Stimulated activated CD8-positive, alpha-beta memory T cell treated with anti-CD3 and anti-CD28 coated beads, Interleukin-7, amount 100 ng/mL, for 4 hours (primary cell): Measurements from ENCODE around the gene CDH22.

Source experiments
- DNase-seq, 2 donors: peaks; one replicate each; pipeline ENCODE4 v3.0.0-alpha.2; 2020; ENCODE audit warnings: low read depth in 2 of 2

Gene CDH22

DNA sequence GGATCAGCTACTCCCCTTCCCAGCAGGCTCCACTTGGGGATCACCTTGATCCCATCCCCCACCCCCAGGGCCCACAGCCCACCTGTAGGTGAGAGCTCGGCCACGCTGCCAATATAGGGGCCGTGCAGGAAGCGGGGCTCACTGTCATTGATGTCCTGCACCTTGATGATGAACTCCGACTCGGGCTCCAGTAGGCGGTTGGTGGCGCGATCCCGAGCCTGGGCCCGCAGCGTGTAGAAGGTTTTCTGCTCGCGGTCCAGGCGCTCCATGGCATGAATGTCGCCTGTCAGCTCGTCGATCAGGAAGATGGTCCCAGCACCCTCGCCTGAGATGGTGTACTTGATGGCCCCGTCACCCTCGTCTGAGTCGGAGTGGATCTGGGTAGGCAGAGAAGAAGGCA is 67.4 kb downstream of the CDH22 start:
- no peak for DNase-seq

DNA sequence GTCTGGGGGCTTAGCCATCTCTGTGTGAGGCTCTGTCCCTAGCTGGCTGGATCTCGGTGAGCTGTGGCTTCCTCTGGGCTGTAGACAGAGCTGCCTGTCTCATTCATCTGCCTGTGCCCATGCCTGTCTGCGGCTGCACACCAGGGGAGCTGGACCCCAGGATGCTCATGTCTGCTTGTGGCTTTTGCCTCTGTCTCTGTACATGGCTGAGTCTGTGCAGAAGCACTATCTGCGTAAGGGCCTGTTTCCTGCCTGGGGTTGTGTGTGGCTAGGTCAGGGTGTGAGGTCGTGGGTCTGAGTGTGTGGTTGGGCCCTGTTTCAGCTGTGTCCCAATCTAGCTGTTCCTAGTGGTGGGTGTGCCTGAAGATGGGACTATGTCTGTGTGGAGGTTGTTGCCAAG is 68.2 kb downstream of the CDH22 start:
- no peak for DNase-seq

DNA sequence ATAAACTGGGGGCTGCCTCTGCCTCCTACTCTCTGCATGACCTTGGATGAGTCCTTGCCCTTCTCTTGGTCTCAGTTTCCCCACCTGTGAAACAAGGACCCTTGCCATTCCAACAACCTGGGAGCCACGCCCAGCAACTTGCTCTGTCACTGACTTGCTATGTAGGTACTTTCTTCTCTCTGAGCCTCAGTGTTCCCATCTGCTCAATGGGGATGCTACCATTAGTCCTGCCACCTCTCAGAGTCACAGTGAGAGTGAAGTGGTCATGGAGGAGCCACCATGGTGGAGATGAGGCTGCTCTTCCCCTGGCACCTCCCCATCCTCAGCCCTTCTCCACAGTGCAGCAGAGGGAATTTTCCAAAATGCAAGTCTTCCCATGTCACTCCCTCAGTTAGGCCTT is 70.6 kb downstream of the CDH22 start:
- no peak for DNase-seq

DNA sequence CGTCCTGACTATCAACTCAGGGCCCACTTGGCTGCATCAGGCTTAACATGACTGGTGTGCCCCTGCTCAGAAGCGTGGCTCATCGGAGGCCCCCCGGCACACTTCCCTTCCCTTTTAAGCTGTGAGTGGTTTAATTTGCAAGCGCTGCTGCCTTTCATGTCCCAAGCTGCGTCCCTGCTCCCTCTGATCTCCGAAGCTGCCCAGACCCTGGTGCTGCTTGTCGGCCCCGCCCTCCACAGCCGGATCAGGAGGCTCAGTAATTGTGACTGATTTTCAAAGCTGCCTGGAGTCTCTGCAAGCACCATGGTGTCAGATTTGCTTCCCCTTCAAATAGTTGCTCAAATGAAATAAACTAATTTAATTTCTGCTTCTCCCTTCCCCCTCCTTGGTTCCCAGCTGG is 71.1 kb downstream of the CDH22 start:
- DNase-seq, result no peak

DNA sequence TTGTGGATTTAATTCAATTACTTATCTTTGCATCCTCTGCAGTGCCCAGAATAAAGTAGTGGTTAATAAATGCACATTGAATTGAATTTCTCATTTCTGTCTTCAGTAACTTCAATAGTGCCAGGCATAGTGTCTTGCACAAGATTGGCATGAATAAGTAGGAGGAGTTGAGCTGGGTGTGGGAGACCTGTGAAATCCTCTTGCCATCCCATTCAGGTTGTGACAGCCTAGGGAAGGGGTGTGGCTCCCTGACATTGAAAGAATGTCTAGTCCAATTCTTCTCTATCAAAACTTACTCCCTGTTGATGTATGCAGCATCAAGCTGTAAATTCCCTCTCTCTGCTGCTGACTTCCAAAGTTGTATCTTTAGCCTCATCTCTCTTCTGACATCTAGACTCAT is 73.2 kb downstream of the CDH22 start:
- no peak for DNase-seq

DNA sequence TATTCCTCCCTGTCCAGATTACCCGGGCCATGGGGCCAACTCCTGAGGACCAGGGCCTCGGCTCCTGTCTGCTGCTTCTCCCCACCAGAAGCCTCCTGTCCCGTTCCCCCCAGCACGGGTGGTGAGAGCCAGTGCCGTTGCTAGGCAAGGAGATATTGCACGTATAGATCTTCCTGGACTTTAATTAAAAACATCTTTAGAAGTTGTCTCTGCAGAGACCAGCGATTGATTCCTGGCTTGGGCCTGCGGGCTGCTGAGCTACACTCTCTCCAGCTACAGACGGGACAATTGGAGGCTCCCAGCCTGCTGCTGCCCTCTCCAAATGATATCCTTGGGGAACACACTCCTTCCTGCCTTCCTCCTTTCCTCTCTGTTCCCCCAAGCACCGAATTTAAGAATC is 74.6 kb downstream of the CDH22 start:
- DNase-seq, result no peak

DNA sequence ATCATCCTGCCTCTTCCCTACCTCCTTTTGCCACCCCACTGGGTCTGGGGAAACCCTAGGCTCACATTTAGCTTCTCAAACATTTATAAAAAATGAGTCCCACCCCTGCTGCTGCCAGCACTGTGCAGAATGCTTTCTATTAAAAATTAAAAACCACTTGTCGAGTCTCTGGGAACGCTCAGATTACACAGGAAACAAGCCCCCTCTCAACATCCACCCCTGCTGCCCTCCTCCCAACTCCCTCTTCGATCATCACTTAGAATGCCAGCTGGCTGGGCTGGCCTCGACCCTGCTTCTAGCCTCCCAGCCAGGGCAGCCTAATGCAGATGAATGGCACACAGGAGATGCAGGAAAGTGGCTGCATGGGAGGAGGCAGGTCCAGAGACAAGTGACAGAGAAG is 75.8 kb downstream of the CDH22 start:
- no peak for DNase-seq

DNA sequence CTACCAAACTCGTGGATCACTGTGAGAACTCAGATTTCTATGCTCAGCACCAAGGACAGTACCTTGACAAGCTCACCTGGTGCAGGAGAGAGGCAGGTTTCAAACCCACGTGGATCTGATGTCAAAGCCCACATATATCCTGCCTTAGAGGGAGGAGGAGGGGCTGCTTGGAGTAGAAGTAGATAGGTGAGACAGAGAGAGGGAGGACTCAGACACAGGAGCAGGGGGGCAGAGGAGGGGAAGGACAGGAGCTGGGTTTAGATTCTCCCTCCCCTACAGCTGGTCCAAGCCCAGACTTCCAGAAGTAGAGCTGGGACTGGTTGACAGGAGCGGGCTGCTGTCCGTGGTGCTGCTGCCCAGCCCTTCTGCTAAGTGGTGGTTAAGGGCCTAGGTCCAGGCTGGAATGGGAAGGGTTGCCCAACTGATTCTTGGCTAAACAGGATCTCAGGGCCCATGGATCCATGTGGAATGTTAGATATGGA is 77.5 kb downstream of the CDH22 start:
- no peak for DNase-seq

DNA sequence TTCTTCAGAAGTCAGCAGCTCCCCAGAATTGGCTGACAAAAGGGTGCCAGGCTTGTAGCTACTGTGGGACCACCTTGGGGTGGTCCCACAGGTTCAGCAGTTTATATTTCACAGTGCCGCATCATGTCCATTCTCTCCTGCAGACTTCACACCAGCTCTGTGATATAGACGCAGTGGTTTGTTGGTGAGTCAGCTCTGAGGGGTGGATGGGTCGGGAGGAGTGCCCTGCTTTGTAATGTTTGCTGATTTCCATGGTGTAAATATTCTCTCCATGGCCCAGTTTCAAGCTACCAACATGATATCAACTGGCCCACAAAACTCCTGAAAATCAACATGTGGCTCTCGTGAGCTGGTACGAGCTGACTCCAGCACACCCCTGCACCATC is 78.2 kb downstream of the CDH22 start:
- no peak for DNase-seq

DNA sequence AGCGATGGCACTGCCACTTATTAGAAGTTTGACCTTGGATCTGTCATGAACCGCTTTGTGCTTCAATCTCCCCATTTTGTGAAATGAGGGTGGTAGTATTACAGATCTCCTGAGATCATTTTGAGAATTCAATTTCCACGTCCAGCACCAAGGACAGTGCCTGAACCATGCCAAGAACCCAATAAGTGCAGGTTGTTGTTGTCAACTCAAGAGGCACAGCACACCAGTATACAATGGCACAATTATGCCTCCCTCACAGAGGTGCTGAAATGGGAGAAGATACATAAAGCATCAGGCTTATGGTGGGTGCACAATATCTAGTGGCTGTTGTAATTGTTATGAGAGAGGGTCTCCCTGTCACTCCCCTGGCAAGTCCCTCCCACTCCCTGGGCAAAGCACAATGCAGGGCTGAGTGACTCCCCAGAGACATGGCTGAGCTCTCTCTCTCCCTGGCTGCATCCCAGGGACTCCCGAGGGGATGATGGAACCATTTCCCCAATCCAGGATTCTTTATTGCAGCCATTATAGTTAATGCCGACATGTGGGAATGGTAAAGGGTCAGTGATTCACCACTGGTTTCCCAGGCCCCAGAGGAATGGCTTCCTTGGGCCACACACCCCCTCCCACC is 78.7 kb downstream of the CDH22 start:
- DNase-seq, result no peak

DNA sequence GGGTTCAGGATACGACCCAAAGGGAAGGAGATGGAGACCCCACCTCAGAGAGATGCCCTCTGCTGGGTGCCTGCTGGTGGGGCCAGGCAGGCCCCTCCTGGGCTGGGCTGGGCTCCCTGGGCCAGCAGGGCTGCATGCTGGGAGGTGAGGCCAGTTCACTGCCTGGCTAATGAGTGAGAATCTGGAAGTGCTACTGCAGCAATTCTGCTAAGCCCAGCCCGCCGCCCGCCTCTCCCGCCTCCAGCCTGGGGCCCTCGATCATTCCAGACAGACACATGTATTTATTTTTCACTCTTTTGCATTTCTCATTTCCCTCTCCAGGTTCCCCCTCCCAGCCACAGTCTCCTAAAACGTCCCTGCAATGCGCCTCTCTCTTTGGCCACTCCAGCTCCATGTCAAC is 79.6 kb downstream of the CDH22 start:
- DNase-seq, result no peak

DNA sequence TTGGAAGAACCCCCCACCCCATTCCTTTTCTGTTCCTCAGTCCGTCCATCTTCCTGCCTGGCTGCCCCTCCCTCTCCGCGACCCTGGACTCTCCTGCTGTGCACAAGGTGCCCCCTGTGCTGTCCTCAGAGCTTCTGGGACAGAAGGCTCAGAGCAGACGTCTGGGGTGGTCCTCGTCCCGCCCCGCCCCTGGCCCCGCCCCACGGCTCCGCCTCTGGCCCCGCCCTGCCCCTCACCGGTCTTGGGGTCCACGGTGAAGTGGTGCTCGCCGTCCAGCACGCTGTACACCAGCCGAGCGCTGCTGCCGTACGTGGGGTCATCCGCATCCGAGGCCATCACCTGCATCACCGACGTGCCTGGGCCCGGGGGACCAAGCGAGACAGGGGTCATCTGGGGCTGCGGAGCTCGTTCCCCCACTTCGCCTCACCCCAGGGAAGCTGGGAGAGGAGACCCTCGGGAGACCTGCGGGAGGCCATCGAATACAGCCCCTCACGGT is 81.0 kb downstream of the CDH22 start:
- no peak for DNase-seq

DNA sequence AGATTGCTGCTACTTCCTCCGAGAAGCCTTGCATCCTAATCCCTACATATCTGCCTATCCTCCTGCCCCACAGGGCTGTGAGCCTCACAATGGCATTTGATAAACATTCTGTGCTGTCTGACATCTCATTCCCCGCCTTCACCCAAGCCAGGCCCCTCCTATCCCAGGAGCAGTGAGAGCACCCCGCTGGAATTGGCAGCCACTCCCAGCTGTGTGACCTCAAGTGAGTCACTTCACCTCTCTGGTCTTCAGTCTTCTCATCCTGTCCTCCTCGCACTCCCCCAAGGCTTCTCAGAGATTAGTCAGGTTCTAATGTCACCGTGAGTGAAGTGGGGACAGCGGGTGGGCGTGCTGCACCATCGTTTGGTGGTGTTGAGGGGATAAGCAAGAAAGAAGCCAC is 81.7 kb downstream of the CDH22 start:
- no peak for DNase-seq

DNA sequence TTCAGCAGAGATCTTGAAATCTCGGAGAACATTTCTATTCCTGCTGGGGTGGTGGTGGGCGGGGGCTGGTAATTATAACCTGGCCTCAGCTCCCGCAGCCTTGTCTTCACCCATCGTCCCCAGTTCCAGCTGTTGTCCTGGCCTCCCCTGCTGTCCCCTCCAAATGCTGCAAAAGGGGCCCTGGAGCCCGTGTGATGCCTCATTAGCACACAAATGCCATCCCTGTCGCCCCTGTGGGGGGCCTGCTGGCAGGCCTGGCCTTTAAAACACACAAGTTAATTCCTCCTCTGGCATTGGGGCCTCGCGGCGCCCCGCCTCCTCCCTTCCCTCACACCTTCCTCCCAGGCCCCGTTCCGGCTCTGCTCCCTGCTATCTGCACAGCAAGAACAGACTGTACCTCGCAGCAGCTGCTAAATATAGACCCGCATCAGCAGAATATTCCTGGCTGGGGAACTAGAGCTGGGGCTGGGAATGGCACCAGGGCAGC is 85.7 kb downstream of the CDH22 start:
- no peak for DNase-seq

DNA sequence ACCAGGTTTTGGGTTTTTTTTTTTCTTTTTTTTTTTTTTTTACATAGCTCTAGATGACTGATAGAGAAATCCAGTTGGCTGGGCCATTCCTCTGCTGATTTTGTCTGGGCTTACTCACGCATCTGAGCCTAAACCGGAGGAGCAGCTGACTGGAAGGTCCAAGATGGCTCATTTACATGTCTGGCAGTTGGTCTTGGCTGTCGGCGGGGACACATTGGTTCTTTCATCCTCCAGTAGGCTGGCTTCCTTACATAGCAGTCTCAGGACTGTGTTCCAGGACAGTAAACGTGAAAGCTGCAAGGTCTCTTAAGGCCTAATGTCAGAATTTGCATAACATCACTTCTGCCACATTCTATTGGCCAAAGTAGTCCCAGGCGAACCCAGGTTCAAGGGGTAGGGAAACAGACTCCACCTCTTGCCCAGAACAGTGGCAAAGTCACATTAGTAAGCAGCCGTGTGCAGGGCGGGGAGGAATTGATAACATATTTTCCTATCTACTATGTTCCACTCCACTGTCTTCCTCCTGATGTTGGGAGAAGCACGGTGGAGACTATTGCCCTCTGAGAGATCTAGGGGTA is 87.0 kb downstream of the CDH22 start:
- DNase-seq, result no peak

DNA sequence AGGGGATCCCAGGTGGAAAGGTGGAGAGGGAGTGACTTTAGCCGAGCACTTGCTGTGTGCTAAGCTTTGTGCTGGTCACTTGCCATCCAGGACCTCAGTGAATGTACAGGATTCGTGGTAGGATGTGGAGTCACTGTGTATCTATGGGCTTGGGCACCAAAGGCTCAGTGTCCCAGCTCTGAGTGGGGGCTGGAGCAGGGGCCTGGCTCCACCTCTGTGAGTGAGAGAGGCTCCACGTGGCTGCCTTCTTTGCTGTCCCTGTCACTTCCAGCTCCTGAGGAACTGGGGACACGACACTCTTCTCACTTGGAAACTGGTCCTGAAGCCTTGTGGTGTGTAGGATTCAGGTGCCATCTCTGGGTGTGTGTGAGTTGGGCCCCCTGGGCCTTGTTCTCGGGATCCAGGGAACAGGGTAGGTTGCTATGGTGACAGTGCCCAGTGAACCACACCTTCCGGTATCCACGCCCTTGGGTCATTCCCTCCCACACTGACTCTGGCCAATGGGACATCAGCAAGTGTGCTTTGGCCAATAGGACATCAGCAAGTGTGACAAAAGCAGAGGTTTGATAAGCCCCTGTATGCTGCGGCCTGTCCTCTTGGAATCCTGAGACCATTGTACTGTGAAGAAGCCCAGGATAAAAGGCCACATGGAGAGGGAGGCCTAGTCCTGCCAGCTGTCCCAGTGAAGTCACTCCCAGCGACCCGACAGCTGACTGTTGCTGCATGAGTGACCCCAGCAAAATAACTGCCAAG is 87.7 kb downstream of the CDH22 start:
- no peak for DNase-seq

DNA sequence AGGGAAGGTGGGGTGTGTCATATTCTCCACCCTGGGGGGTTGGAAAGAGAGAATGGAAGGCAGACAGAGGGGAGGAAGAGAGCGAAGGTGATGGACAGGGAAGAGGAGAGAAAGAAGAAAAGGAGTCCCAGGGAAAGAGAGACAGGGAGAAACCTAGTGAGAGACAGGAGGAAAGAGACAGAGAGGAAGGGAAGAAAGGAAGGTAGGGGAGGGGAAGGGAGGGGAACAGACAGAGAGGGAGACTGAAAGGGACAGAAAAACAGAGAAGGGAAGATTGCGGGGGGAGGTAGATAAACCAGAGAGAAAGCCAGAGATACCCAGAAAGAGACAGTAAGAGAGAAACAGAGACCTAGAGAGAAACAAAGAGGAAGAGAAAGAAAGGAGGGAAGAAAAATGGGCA is 88.4 kb downstream of the CDH22 start:
- no peak for DNase-seq

DNA sequence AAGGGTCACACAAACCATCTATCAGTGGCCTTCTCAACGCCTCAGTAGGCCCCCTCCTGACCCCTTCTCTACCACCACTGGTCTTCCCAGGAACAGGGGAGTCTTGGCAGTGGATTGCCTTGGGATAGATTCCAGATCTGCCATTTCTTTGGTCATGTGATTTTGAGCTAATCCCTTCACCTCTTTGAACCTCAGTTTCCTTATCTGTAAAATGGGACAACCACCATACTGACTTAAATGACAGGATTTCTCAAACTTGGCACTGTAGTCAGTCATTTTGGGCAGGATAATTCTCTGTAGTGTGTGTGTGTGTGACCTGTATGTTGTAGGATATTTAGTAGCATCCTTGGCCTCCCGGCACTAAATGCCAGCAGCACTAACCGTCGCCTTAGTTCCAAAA is 89.1 kb downstream of the CDH22 start:
- no peak for DNase-seq

DNA sequence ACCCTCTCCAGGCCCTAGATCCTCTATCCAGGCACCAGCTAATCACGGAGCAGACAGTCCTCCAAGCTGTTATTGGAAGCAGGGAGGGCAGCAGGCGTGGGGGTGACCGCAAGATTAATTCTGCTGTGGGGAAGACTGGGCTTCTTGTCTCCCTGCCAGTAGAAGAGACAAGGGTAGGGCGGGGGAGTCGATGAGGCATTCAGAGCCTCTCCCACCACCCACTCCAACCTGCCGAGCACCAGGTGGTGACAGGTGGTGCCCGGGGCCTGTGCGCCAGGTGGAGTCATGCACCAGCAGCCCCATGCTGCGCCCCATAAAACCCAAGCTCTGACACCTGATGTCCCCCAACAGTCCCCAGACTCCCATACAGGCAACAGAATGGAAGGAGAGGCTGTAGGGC is 89.6 kb downstream of the CDH22 start:
- no peak for DNase-seq

DNA sequence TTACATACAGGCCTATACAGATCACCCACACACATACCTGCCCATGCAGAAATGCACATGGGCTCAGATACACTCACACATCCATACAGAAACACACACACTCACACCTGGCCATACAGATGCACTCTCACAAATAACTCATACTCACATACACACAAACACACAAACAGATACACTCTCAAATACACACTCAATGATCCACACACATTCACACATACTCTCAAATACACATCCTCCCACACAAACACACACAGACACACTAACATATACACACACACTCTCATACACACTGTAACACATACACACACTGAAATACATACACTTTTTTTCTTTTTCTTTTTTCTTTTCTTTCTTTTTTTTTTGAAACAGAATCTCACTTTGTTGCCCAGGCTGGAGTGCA is 90.7 kb downstream of the CDH22 start:
- DNase-seq, result no peak

DNA sequence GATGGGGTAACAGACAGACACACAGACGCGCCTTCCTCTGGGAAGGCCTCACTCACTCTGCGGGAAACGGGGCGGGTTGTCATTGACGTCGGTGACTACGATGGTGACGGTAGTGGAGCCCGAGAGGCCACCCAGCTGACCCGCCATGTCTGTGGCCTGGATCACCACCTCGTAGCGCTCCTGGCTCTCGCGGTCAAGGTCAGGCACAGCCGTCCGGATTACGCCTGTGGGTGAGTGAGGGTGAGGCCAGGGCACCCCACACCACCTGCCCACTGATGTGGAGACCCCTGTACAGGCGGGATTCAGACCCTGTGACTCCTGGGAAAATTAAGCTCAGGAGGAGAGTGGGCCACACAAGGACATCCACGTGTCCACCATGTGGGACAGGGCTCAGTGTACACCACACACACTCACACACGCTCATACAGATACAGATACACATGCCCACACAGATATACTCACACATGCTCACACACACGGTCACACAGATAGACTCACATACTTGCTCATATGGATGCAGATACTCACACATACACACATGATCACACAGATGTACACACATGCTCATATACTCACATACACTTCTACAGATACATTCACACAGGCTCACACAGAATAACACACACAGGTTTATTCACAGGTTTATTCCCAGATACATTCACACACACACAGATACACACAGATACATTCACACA is 91.4 kb downstream of the CDH22 start:
- no peak for DNase-seq

DNA sequence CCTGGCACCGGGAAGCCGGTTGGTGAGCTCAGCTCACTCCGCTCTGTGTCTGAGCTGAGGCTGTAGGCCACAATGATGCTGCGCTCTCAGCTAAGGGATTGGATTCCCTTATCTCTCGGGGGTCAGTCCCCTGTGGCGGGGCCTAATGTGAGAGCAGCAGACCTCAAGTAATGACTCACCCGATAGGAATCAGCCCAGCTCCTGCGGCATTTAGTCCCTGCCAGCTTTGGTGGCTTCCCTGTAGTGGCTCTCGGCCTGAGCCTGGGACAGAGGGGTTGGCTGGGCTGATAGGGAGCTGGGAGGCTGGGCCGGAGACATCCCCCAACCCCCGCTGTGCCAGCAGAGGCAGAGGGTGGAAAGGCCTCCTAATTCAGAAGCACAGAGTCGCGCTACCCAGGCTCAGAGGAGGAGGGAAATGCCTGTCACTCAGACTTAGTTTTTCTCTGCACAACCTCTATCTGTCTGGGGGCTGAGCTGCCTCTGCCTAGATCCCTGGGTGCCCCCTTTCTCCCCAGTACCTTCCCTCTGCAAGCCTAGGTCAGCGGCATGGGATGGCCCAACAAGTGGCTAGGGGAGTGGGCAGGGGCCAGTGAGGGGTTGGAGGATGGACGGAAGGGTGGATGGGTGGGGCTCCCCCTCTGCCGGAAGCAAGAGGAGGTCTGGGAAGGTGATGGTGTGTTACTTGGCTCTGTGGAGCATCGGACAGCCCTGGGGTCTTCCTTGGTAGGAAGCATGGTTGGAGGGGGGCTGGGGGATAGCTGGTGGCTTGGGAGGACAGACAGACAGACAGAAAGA is 92.2 kb downstream of the CDH22 start:
- DNase-seq, result no peak
